HepG2 (cell line): ENCODE results near the gene NFIC. TPM values are rescaled to one million over a fixed set of nuclear protein-coding genes. Genes with fewer than 3 reads are reported as not detected.

ENCODE experiments used
- ATF1 ChIP-seq: IDR thresholded peaks from 2 replicates; pipeline ENCODE4 v1.6.1; 2016; ENCODE audit warnings: mild to moderate bottlenecking, control low read depth
- CHD2 ChIP-seq: IDR thresholded peaks from 2 replicates; pipeline ENCODE4 v1.6.1; 2011; ENCODE audit warnings: low read depth, low read length, improper control_type of control experiment
- CREBL2 ChIP-seq: sonication (generic); formaldehyde crosslinking; IDR thresholded peaks from 2 replicates; pipeline ENCODE4 v1.8.1; 2023; ENCODE audit warnings: missing genetic modification reagents, mild to moderate bottlenecking, borderline replicate concordance
- ELF4 ChIP-seq: sonication (generic); formaldehyde crosslinking; IDR thresholded peaks from 2 replicates; pipeline ENCODE4 v1.5.0; 2020; ENCODE audit warnings: missing genetic modification reagents, mild to moderate bottlenecking, moderate library complexity, borderline replicate concordance
- FOXA1 ChIP-seq, 2 experiments: fragments of 450-650 bp in 1 of 2; sonication (generic) in 1 of 2; formaldehyde crosslinking in 1 of 2; IDR thresholded peaks; 2 replicates each; pipeline versions ENCODE4 v1.4.0 to v1.6.1; 2016 to 2020; ENCODE audit warnings: missing genetic modification reagents in 1 of 2
- FOXC1 ChIP-seq: sonication (generic); formaldehyde crosslinking; IDR thresholded peaks from 2 replicates; pipeline ENCODE4 v1.8.0; 2022; ENCODE audit warnings: mild to moderate bottlenecking, missing genetic modification reagents, borderline replicate concordance
- FOXP4 ChIP-seq: sonication (generic); formaldehyde crosslinking; IDR thresholded peaks from 2 replicates; pipeline ENCODE4 v1.4.0; 2020; ENCODE audit warnings: missing genetic modification reagents
- HINFP ChIP-seq: sonication (generic); formaldehyde crosslinking; IDR thresholded peaks from 2 replicates; pipeline ENCODE4 v1.4.0; 2020; ENCODE audit warnings: low read depth, mild to moderate bottlenecking, missing genetic modification reagents
- JARID2 ChIP-seq: sonication (generic); formaldehyde crosslinking; IDR thresholded peaks from 2 replicates; pipeline ENCODE4 v1.8.1; 2023; ENCODE audit warnings: missing genetic modification reagents, inconsistent platforms; ENCODE audit not compliant: insufficient replicate concordance
- KAT2B ChIP-seq: fragments of 150-350 bp; IDR thresholded peaks from 2 replicates; pipeline ENCODE4 v1.6.1; 2014; ENCODE audit warnings: low read depth, low read length, borderline replicate concordance
- KLF13 ChIP-seq: sonication (generic); formaldehyde crosslinking; IDR thresholded peaks from 2 replicates; pipeline ENCODE4 v1.4.0; 2020; ENCODE audit warnings: mild to moderate bottlenecking, missing genetic modification reagents
- PITX1 ChIP-seq: sonication (generic); formaldehyde crosslinking; IDR thresholded peaks from 2 replicates; pipeline ENCODE4 v1.5.1; 2020; ENCODE audit warnings: mild to moderate bottlenecking, missing genetic modification reagents
- RXRB ChIP-seq: IDR thresholded peaks from 2 replicates; pipeline ENCODE4 v1.6.1; 2016; ENCODE audit warnings: borderline replicate concordance, missing genetic modification reagents, missing compliant biosample characterization
- SIN3B ChIP-seq: fragments of 150-350 bp; IDR thresholded peaks from 2 replicates; pipeline ENCODE4 v1.6.1; 2014; ENCODE audit warnings: low read length
- SMARCC2 ChIP-seq: fragments of 450-650 bp; IDR thresholded peaks from 2 replicates; pipeline ENCODE4 v1.6.1; 2017; ENCODE audit warnings: antibody characterized with exemption, mild to moderate bottlenecking
- SOX6 ChIP-seq, 2 experiments: fragments of 450-650 bp in 1 of 2; sonication (generic) in 1 of 2; formaldehyde crosslinking in 1 of 2; IDR thresholded peaks; 2 replicates each; pipeline versions ENCODE4 v1.4.0 to v1.6.1; 2017 to 2020; ENCODE audit warnings: antibody characterized with exemption in 1 of 2, mild to moderate bottlenecking in 1 of 2, missing genetic modification reagents in 1 of 2
- STAG1 ChIP-seq: sonication (generic); formaldehyde crosslinking; IDR thresholded peaks from 2 replicates; pipeline ENCODE4 v1.4.0; 2020; ENCODE audit warnings: missing genetic modification reagents
- ZKSCAN5 ChIP-seq: sonication (generic); formaldehyde crosslinking; IDR thresholded peaks from 2 replicates; pipeline ENCODE4 v1.5.1; 2020; ENCODE audit warnings: mild to moderate bottlenecking, missing genetic modification reagents
- ZNF282 ChIP-seq: fragments of 450-650 bp; IDR thresholded peaks from 2 replicates; pipeline ENCODE4 v1.6.1; 2018; ENCODE audit not compliant: partially characterized antibody
- ZNF569 ChIP-seq: sonication (generic); formaldehyde crosslinking; IDR thresholded peaks from 2 replicates; pipeline ENCODE4 v1.5.0; 2020; ENCODE audit warnings: mild to moderate bottlenecking, missing genetic modification reagents, moderate library complexity, borderline replicate concordance
- ZNF607 ChIP-seq: sonication (generic); formaldehyde crosslinking; IDR thresholded peaks from 2 replicates; pipeline ENCODE4 v1.5.1; 2020; ENCODE audit warnings: missing genetic modification reagents, mild to moderate bottlenecking, borderline replicate concordance
- ZNF709 ChIP-seq: sonication (generic); formaldehyde crosslinking; IDR thresholded peaks from 2 replicates; pipeline ENCODE4 v1.5.0; 2020; ENCODE audit warnings: mild to moderate bottlenecking, missing genetic modification reagents
- polyA plus RNA-seq, 8 experiments: library from polyadenylated mRNA; depleted of rRNA in 3 of 8; stranded (reverse) in 7 of 8; unstranded in 1 of 8; fragments of >200 nt; fragmentation: Illumina TruSeq in 4 of 8; extraction: Trizol in 4 of 8; gene quantifications; 2 replicates each; pipeline versions ENCODE4 v1.2.1 to v1.2.3, GENCODE V29; 2011 to 2016; ENCODE audit warnings: low read depth in 4 of 8, missing spikeins in 1 of 8, mixed read lengths in 1 of 8; ENCODE audit not compliant: insufficient read depth in 1 of 8
- total RNA-seq, 5 experiments: library from RNA; depleted of rRNA; stranded (reverse); fragments of >200 nt; fragmentation: Illumina TruSeq; extraction: Trizol; gene quantifications; 2 replicates each; pipeline ENCODE4 v1.2.3, GENCODE V29; 2016; ENCODE audit warnings: low read depth in 1 of 5

NFIC gene
- total and polyA plus RNA-seq, 2 of the 13 experiments (the other 11 are each of a cell fraction or from before 2014, with no cell fraction given): 1.3 to 2.5 TPM

GRCh38 chr19:3505598-3506383 lies 139.4 kb downstream of the NFIC start, which contains the start of gene FZR1 (continued):
- TF ChIP-seq JARID2 (no peak), SMARCC2 (no peak), ZNF569 (no peak; the same call in 1 of the 2 replicates), FOXP4 (0 out of 2 replicates have a peak, but pooled peaks have one; percentile 23), HINFP (CRISPR knock-in tag) (no peak), RXRB (CRISPR knock-in tag) (peak; percentile 33; the same call in 1 of the 2 replicates), ZNF607 (CRISPR knock-in tag) (no peak), ZNF282 (no peak), ATF1 (CRISPR knock-in tag) (peak; percentile 91), ZKSCAN5 (CRISPR knock-in tag) (no peak), PITX1 (CRISPR knock-in tag) (no peak; the same call in 1 of the 2 replicates), ZNF709 (CRISPR knock-in tag) (no peak; the same call in 1 of the 2 replicates), KAT2B (peak; percentile 60), STAG1 (no peak), CHD2 (0 out of 2 replicates have a peak, but pooled peaks have one; percentile 43), SIN3B (no peak), FOXC1 (0 out of 2 replicates have a peak, but pooled peaks have one; percentile 22), KLF13 (CRISPR knock-in tag) (0 out of 2 replicates have a peak, but pooled peaks have one; percentile 64), ELF4 (CRISPR knock-in tag) (0 out of 2 replicates have a peak, but pooled peaks have one; percentile 27), FOXA1 (IDR thresholded peaks at IDR 0.05) (no peak), FOXA1 (CRISPR knock-in tag; IDR thresholded peaks at IDR 0.05) (peak; percentile 66), SOX6 (IDR thresholded peaks at IDR 0.05) (no peak), SOX6 (CRISPR knock-in tag; IDR thresholded peaks at IDR 0.05) (peak; percentile 23; the same call in 1 of the 2 replicates), CREBL2 (CRISPR knock-in tag) (no peak)
